Trophoblast cell (in vitro differentiated cells and primary cell): ENCODE data around the gene NCR2.

Experiments used
- DNase-seq, 2 donors: peaks; one replicate each; pipeline ENCODE4 v3.0.0-alpha.2; 2016
- H2AFZ ChIP-seq: 2 replicates; pipeline ENCODE4 v1.6.1; 2013; ENCODE audit warnings: low read length, moderate library complexity, mild to moderate bottlenecking; ENCODE audit not compliant: insufficient read depth, poor library complexity
- H2AK5ac ChIP-seq: 2 replicates; pipeline ENCODE4 v1.6.1; 2013; ENCODE audit warnings: mild to moderate bottlenecking, low read length
- H2BK120ac ChIP-seq: 2 replicates; pipeline ENCODE4 v1.6.1; 2013; ENCODE audit warnings: low read length, mild to moderate bottlenecking, moderate library complexity; ENCODE audit not compliant: insufficient read depth, poor library complexity
- H2BK12ac ChIP-seq: 2 replicates; pipeline ENCODE4 v1.6.1; 2013; ENCODE audit warnings: mild to moderate bottlenecking, low read length, moderate library complexity
- H2BK5ac ChIP-seq: 2 replicates; pipeline ENCODE4 v1.6.1; 2013; ENCODE audit warnings: low read length, low read depth, moderate library complexity, mild to moderate bottlenecking; ENCODE audit not compliant: poor library complexity
- H3K14ac ChIP-seq: 2 replicates; pipeline ENCODE4 v1.6.1; 2013; ENCODE audit warnings: mild to moderate bottlenecking, low read length
- H3K18ac ChIP-seq: 2 replicates; pipeline ENCODE4 v1.6.1; 2013; ENCODE audit warnings: mild to moderate bottlenecking, low read length
- H3K23ac ChIP-seq: 2 replicates; pipeline ENCODE4 v1.6.1; 2013; ENCODE audit warnings: low read length
- H3K27ac ChIP-seq: 2 replicates; pipeline ENCODE4 v1.5.1; 2013; ENCODE audit warnings: low read depth, mild to moderate bottlenecking, inconsistent platforms, low read length, moderate library complexity
- H3K27me3 ChIP-seq: 2 replicates; pipeline ENCODE4 v1.6.1; 2013; ENCODE audit warnings: inconsistent platforms, mild to moderate bottlenecking, low read length, moderate library complexity; ENCODE audit not compliant: insufficient read depth
- H3K36me3 ChIP-seq, 2 experiments: 1 replicate in 1 of 2; 2 replicates in 1 of 2; pipeline ENCODE4 v1.6.1; 2013; ENCODE audit warnings: low read length in 2 of 2, mild to moderate bottlenecking in 2 of 2, moderate library complexity in 1 of 2; ENCODE audit not compliant: insufficient read depth in 2 of 2, control insufficient read depth in 1 of 2
- H3K4ac ChIP-seq: 2 replicates; pipeline ENCODE4 v1.6.1; 2013; ENCODE audit warnings: low read depth, mild to moderate bottlenecking, low read length, moderate library complexity
- H3K4me1 ChIP-seq, 2 experiments: 1 replicate in 1 of 2; 2 replicates in 1 of 2; pipeline ENCODE4 v1.6.1; 2013; ENCODE audit warnings: low read length in 2 of 2, mild to moderate bottlenecking in 2 of 2, moderate library complexity in 1 of 2; ENCODE audit not compliant: insufficient read depth in 2 of 2, control insufficient read depth in 1 of 2
- H3K4me2 ChIP-seq: 2 replicates; pipeline ENCODE4 v1.6.1; 2013; ENCODE audit warnings: inconsistent platforms, mild to moderate bottlenecking, low read length, moderate library complexity
- H3K4me3 ChIP-seq: 2 replicates; pipeline ENCODE4 v1.5.1; 2013; ENCODE audit warnings: mild to moderate bottlenecking, low read depth, low read length, inconsistent platforms
- H3K79me1 ChIP-seq: one replicate; pipeline ENCODE4 v1.6.1; 2013; ENCODE audit warnings: low read length
- H3K79me2 ChIP-seq: 2 replicates; pipeline ENCODE4 v1.6.1; 2013; ENCODE audit warnings: low read length, mild to moderate bottlenecking; ENCODE audit not compliant: control insufficient read depth, insufficient read depth, poor library complexity
- H3K9ac ChIP-seq: 2 replicates; pipeline ENCODE4 v1.6.1; 2013; ENCODE audit warnings: mild to moderate bottlenecking, low read length
- H3K9me3 ChIP-seq: 2 replicates; pipeline ENCODE4 v1.6.1; 2013; ENCODE audit warnings: low read depth, mild to moderate bottlenecking, control low read depth, inconsistent platforms, low read length; ENCODE audit not compliant: insufficient read depth
- H4K12ac ChIP-seq: 2 replicates; pipeline ENCODE4 v1.6.1; 2013; ENCODE audit warnings: low read depth, mild to moderate bottlenecking, low read length, moderate library complexity
- H4K8ac ChIP-seq: 2 replicates; pipeline ENCODE4 v1.6.1; 2013; ENCODE audit warnings: low read depth, mild to moderate bottlenecking, low read length, moderate library complexity
- H4K91ac ChIP-seq: one replicate; pipeline ENCODE4 v1.6.1; 2013; ENCODE audit warnings: low read depth, mild to moderate bottlenecking, low read length, moderate library complexity
- WGBS: extraction: QIAGEN DNeasy Blood & Tissue Kit; methylation state at CpG from one replicate; pipeline ENCODE4 v1.1.7; 2013; ENCODE audit warnings: missing lambda C conversion rate; ENCODE audit not compliant: insufficient read length, insufficient coverage; ENCODE audit errors: extremely low coverage; 5-methylcytosine and 5-hydroxymethylcytosine counted together

Gene NCR2

DNA sequence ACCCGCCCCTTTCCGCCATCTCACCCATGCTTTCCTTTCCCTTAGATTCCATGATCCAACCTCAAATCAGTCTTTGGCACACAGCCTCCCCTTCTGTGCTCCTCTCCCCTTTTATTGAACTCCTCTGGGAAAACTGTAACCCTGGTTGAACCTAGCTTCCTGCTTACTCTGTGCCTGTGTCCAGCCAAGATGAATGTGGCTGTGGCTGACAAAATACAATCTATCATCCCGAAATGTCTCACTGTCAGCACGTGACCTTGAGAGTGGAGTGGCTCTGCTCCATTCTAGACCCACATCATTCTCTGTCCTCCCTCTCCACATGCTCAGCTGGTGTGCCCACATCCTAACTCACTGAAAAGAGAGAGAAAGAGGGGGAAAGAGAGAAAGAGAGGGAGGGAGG is 11.0 kb downstream of the NCR2 start:
- no peaks in the 10 kb centered on the region for H3K36me3 ChIP-seq
- H3K14ac ChIP-seq = no peak overlapping the region
- no peak overlapping the region for H3K18ac ChIP-seq
- H3K4me3 ChIP-seq = no peak overlapping the region
- H2AFZ ChIP-seq = no peak overlapping the region
- H2BK5ac ChIP-seq = no peak overlapping the region
- H3K9ac ChIP-seq = no peak overlapping the region
- H2AK5ac ChIP-seq = no peak overlapping the region
- H4K8ac ChIP-seq = no peak overlapping the region
- peaks cover 2% of the 10 kb centered on the region for H3K9me3 ChIP-seq
- H3K27me3 ChIP-seq = no peaks in the 10 kb centered on the region
- no peak overlapping the region for H3K4me2 ChIP-seq
- H4K91ac ChIP-seq = no peak overlapping the region
- no peak overlapping the region for H3K23ac ChIP-seq
- H3K79me1 ChIP-seq = no peaks in the 10 kb centered on the region
- WGBS = no CpG with 5 or more reads among the region's 4 CpGs
- DNase-seq = no peak
- H3K27ac ChIP-seq = no peak overlapping the region
- no peaks in the 10 kb centered on the region for H3K79me2 ChIP-seq
- H2BK12ac ChIP-seq = no peak overlapping the region
- no peak overlapping the region for H3K4ac ChIP-seq
- H2BK120ac ChIP-seq = no peak overlapping the region
- no peak overlapping the region for H4K12ac ChIP-seq
- no peaks in the 10 kb centered on the region for H3K4me1 ChIP-seq

DNA sequence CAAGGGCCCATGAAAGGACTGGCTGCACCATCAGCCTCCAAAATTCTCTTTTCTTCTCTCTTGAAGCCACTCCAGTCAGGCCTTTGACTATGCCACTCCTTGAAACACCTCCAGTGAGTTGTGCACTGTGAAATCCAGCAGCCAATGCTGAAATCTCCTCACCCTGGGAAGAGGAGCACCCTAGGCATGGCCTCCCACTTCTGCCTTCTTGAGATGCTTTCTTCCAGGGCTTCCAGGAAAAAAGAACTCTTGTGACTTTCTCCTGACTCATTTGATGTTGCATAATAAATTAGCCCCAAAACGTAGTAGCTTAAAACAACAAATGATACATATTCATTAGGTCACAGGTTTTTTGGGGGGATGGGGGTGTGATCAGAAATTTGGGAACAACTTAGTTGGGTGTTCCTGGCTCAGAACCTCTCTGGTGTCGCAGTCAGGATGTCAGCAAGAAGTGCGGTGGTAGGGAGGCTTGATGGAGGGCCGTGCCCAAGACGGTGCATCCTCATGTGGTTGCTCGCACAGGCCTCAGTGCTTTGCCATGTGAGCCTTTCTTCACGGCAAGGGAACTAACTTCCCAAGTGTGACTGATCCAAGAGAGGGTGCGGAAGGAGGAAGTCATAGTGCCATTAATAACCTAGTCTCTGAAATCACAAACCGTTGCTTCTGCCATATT is 12.1 kb downstream of the NCR2 start:
- Histone ChIP-seq H4K8ac (no peak overlapping the region), H2AK5ac (no peak overlapping the region), H3K4me3 (no peak overlapping the region), H2BK120ac (no peak overlapping the region), H3K27me3 (no peaks in the 10 kb centered on the region), H3K79me2 (no peaks in the 10 kb centered on the region), H3K27ac (no peak overlapping the region), H3K36me3 (no peaks in the 10 kb centered on the region), H3K18ac (no peak overlapping the region), H3K23ac (no peak overlapping the region), H3K14ac (no peak overlapping the region), H4K12ac (no peak overlapping the region), H2AFZ (no peak overlapping the region), H2BK12ac (no peak overlapping the region), H3K4me1 (no peaks in the 10 kb centered on the region), H3K9ac (no peak overlapping the region), H3K4me2 (no peak overlapping the region), H3K9me3 (peaks cover 2% of the 10 kb centered on the region), H4K91ac (no peak overlapping the region), H3K79me1 (no peaks in the 10 kb centered on the region), H2BK5ac (no peak overlapping the region), H3K4ac (no peak overlapping the region)
- WGBS = no CpG with 5 or more reads among the region's 9 CpGs
- DNase-seq = no peak

DNA sequence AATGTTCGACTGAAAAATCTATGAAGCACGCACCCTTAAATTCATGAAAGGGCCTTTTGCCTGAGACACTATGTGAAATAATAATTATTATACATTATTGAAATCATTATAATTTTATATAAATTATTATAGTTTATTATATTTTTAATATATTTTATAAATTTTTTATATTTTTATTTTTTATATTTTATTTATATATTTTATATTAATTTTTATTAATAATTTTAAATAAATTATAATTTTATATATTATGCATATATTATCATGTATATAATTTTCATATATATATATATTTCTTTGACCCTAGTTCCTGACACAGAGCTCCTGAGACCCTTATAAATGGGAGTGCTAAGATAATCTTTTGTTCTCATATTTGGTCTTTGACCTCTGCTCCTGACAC is 13.5 kb downstream of the NCR2 start:
- H3K23ac ChIP-seq = no peak overlapping the region
- H3K4me1 ChIP-seq = no peaks in the 10 kb centered on the region
- no peak overlapping the region for H2AK5ac ChIP-seq
- H2BK5ac ChIP-seq = no peak overlapping the region
- H4K91ac ChIP-seq = no peak overlapping the region
- DNase-seq = no peak
- H3K36me3 ChIP-seq = no peaks in the 10 kb centered on the region
- no peak overlapping the region for H3K4me2 ChIP-seq
- no peaks in the 10 kb centered on the region for H3K27me3 ChIP-seq
- H3K9me3 ChIP-seq = peaks cover 2% of the 10 kb centered on the region
- no peak overlapping the region for H3K9ac ChIP-seq
- no peak overlapping the region for H3K4ac ChIP-seq
- H3K27ac ChIP-seq = no peak overlapping the region
- no peaks in the 10 kb centered on the region for H3K79me1 ChIP-seq
- no peaks in the 10 kb centered on the region for H3K79me2 ChIP-seq
- no peak overlapping the region for H3K14ac ChIP-seq
- no CpG with 5 or more reads among the region's 2 CpGs for WGBS
- no peak overlapping the region for H4K12ac ChIP-seq
- no peak overlapping the region for H4K8ac ChIP-seq
- H2AFZ ChIP-seq = no peak overlapping the region
- no peak overlapping the region for H3K4me3 ChIP-seq
- no peak overlapping the region for H2BK12ac ChIP-seq
- no peak overlapping the region for H2BK120ac ChIP-seq
- H3K18ac ChIP-seq = no peak overlapping the region

DNA sequence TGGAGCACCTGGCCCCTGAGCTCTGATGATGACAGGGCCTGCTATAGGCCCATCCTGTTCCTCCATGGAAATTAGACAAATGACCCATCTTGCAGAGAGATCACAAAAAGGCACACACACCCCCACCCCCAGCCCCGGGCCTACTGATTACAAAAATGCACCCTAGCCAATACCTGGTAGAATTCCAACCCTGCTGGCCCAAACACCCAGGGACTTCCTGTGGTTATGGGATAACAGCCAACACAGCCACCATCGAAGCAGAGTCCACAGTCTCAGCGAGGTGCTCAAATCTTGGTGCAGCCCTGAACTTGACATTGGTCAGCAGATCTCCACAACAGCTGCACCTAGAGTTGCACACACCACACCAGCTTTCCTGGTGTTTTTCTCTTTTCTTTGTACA is 17.0 kb downstream of the NCR2 start:
- WGBS = no CpG with 5 or more reads among the region's 3 CpGs
- H3K36me3 ChIP-seq = no peaks in the 10 kb centered on the region
- no peak overlapping the region for H4K12ac ChIP-seq
- no peaks in the 10 kb centered on the region for H3K79me1 ChIP-seq
- no peak overlapping the region for H2BK120ac ChIP-seq
- no peak overlapping the region for H4K8ac ChIP-seq
- H2BK12ac ChIP-seq = no peak overlapping the region
- no peak overlapping the region for H3K4me3 ChIP-seq
- H3K4ac ChIP-seq = no peak overlapping the region
- no peaks in the 10 kb centered on the region for H3K79me2 ChIP-seq
- no peaks in the 10 kb centered on the region for H3K27me3 ChIP-seq
- DNase-seq = no peak
- peaks cover 2% of the 10 kb centered on the region for H3K9me3 ChIP-seq
- no peak overlapping the region for H3K27ac ChIP-seq
- H3K23ac ChIP-seq = no peak overlapping the region
- no peak overlapping the region for H2AK5ac ChIP-seq
- no peak overlapping the region for H4K91ac ChIP-seq
- no peak overlapping the region for H3K14ac ChIP-seq
- no peak overlapping the region for H3K18ac ChIP-seq
- H3K9ac ChIP-seq = no peak overlapping the region
- no peak overlapping the region for H2BK5ac ChIP-seq
- H3K4me1 ChIP-seq = no peaks in the 10 kb centered on the region
- H2AFZ ChIP-seq = no peak overlapping the region
- H3K4me2 ChIP-seq = no peak overlapping the region
